ENCODE results near the gene DNAJC3. TPM values are rescaled to one million over a fixed set of nuclear protein-coding genes. Genes with fewer than 3 reads are reported as not detected.

The DNAJC3 gene
- total RNA-seq, 1 experiment from 2014 or later = 21.2 TPM

DNA sequence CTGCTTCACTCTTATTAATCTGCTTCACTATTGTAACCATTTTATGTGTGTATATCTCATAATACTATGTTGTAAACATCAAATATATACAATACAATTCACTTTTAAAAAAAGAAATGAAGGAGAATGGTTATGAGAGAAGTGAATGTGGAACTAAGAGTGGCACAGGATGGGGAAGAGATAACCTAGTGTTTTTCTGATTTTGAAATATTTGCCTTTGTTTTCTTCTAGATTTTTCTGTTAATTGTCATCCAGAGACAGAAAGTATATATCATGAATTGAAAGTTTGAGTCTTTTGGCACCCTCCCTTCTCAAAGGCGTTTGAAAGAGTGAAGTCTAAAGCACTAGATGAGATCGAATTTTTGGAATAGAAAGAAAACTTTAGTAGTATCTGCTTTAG is 2.8 kb downstream of the DNAJC3 start:
- Histone ChIP-seq H4K5ac (ENCODE audit: insufficient read length, low read depth, low read length) (no peak overlapping the region), H2BK15ac (ENCODE audit: low read depth, low read length) (no peak overlapping the region), H3K56ac (ENCODE audit: insufficient read length, low read depth, low read length) (no peak overlapping the region), H3K9ac (ENCODE audit: extremely low read depth, insufficient read length, low read length) (no peak overlapping the region), H3K4me1 (ENCODE audit: insufficient read depth, low read length) (peaks cover 4% of the 10 kb centered on the region), H3K79me1 (ENCODE audit: insufficient read depth, low read depth, low read length, poor library complexity, severe bottlenecking) (no peaks in the 10 kb centered on the region), H3K27ac (ENCODE audit: insufficient read length, low read depth, low read length) (no peak overlapping the region), H2BK20ac (ENCODE audit: low read depth, low read length, poor library complexity, severe bottlenecking) (no peak overlapping the region), H2BK120ac (ENCODE audit: low read depth, low read length, poor library complexity, severe bottlenecking) (no peak overlapping the region), H3K14ac (ENCODE audit: insufficient read depth, low read length) (no peak overlapping the region), H3K23ac (ENCODE audit: insufficient read length, low read depth, low read length) (no peak overlapping the region), H2BK5ac (ENCODE audit: insufficient read length, low read length) (no peak overlapping the region), H2AK5ac (ENCODE audit: insufficient read length, low read length) (no peak overlapping the region), H4K91ac (ENCODE audit: insufficient read length, low read depth, low read length) (no peak overlapping the region), H4K8ac (replicated peaks; ENCODE audit: insufficient read length, low read depth, low read length) (no peak overlapping the region), H3K23me2 (ENCODE audit: insufficient read length, low read depth, low read length, poor library complexity, severe bottlenecking) (peaks cover 14% of the 10 kb centered on the region), H3K4ac (ENCODE audit: low read depth, low read length) (no peak overlapping the region), H2BK12ac (ENCODE audit: insufficient read length, low read depth, low read length) (no peak overlapping the region), H3K9me3 (ENCODE audit: control insufficient read depth, low read depth, low read length) (no peaks in the 10 kb centered on the region), H3K4me2 (ENCODE audit: insufficient read depth, insufficient read length, low read length) (no peak overlapping the region), H4K20me1 (ENCODE audit: control insufficient read depth, insufficient read depth, insufficient read length) (no peaks in the 10 kb centered on the region), H3T11ph (ENCODE audit: low read length) (no peak overlapping the region), H3K18ac (ENCODE audit: insufficient read length, low read depth, low read length) (no peak overlapping the region), H3K27me3 (ENCODE audit: insufficient read depth, low read length) (no peaks in the 10 kb centered on the region), H3K79me2 (ENCODE audit: insufficient read depth, low read length) (no peaks in the 10 kb centered on the region), H2AFZ (ENCODE audit: low read length) (no peak overlapping the region)
- Mint-ChIP-seq H3K4me3 (no peak overlapping the region), H3K27me3 (ENCODE audit: low read depth) (no peaks in the 10 kb centered on the region), H3K27ac (no peak overlapping the region), H3K36me3 (ENCODE audit: insufficient read depth in 1 of 3, low read depth in 3 of 3) (peaks cover 0 to 6% (median 0%) of the 10 kb centered on the region in 3 experiments; a peak in 1 of 7 replicates), H3K4me1 (peaks cover 33 to 39% of the 10 kb centered on the region in 2 experiments), H3K9me3 (no peaks in the 10 kb centered on the region; a peak in 1 of 5 replicates)
- no CpG with 5 or more reads among the region's 2 CpGs for WGBS (ENCODE audit: extremely low coverage, insufficient read length, low lambda C conversion rate)
- no peak for DNase-seq
- TF ChIP-seq, protein P1, sequence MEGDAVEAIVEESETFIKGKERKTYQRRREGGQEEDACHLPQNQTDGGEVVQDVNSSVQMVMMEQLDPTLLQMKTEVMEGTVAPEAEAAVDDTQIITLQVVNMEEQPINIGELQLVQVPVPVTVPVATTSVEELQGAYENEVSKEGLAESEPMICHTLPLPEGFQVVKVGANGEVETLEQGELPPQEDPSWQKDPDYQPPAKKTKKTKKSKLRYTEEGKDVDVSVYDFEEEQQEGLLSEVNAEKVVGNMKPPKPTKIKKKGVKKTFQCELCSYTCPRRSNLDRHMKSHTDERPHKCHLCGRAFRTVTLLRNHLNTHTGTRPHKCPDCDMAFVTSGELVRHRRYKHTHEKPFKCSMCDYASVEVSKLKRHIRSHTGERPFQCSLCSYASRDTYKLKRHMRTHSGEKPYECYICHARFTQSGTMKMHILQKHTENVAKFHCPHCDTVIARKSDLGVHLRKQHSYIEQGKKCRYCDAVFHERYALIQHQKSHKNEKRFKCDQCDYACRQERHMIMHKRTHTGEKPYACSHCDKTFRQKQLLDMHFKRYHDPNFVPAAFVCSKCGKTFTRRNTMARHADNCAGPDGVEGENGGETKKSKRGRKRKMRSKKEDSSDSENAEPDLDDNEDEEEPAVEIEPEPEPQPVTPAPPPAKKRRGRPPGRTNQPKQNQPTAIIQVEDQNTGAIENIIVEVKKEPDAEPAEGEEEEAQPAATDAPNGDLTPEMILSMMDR (conservative IDR thresholded peaks at IDR 0.05) = no peak

Measured in H9 (cell line).